GM10847 (cell line): ENCODE measurements around the gene MLLT11.
A peak's percentile ranks its signal among the peaks of the same experiment; 100 is the strongest.

Source experiments
- POLR2A ChIP-seq: IDR thresholded peaks from 2 replicates; pipeline ENCODE4 v1.6.1; 2011; ENCODE audit not compliant: insufficient read length; ENCODE audit errors: extremely low read depth

The MLLT11 gene

GRCh38 chr1:151049458-151049857, 10.7 kb upstream of the MLLT11 start:
- TF ChIP-seq POLR2A: no peak

DNA sequence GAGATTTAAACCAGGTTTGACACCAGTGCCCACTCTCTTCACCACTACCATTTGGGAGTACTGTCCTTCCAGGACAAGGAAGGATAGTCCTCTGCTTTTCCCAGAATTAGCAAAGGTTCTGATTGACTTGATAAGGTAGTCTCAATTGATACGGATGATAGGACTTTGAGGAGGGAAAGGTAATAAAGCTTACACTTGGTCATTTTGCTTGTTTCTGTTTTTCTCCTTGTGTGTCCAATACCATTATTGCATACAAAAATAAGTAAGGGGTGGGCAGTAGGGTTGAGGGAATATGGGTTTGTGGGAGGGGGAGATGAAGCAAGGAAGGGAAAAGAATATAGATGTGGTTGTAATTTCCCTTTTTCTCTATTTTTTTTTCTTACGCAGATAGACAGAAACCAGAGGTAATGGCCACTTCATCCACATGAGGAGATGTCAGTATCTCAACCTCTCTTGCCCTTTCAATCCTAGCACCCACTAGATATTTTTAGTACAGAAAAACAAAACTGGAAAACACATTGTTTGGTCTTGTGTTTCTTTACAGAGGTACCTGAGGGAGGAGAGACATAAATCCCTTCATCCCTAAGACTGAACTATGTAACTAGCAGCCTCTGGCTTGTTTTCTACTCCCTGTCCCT, 10.0 kb upstream of the MLLT11 start:
- no peak for TF ChIP-seq POLR2A

DNA sequence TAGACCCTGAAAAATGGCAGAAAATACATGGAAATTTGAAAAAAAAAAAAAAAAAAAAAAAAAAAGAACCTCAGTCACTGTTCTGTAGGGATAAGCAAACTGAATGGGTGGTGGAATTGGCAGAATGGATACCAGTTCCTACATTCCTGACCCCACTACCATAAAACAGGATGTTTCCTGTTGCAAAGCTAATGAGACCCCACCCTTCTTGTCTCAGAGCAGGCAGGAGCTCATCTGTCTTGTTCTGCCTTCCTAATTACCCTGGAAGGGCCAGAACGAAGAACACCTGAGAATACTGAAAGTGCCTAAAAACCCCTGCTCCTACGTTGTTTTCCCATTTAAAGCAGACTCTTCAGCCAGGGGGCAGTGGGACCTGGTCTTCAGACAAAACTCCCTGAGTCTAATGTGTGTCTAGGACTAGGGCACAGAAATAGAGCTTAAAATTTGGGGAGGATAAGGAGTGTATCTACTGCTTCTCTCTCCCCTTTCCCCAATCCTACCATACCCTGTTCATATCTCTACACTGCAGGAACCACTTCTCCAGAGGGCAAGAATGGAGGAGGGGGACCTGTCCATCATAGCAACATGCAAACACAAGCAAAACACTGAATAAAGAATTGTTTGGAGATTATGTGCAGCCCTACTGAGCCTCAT, 8.7 kb upstream of the MLLT11 start:
- no peak for TF ChIP-seq POLR2A

- TF ChIP-seq POLR2A: no peak
Observed at GRCh38 chr1:151054971-151055547, 5.1 kb upstream of the MLLT11 start.

DNA sequence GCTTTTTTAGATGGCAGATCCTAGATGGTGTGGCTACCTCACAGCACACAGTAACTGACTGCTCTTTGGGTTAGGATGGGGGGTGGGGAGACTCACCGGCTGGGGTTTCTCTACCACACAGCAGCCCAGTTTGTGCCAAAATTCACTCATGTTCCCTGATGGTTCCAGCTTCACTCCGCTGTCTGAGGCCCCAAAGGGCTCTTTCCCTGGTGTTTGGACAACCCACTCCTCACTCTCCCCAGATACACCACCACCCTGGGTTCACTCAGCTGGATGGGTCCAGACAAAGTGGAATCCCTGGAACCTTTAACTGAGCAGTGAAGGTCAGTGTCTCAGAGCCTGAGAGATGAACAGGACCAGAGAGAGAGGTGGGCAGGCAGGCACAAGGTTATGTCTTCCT, 4.6 kb upstream of the MLLT11 start:
- no peak for TF ChIP-seq POLR2A

GRCh38 chr1:151056149-151056548, 4.0 kb upstream of the MLLT11 start:
- TF ChIP-seq POLR2A: no peak

DNA sequence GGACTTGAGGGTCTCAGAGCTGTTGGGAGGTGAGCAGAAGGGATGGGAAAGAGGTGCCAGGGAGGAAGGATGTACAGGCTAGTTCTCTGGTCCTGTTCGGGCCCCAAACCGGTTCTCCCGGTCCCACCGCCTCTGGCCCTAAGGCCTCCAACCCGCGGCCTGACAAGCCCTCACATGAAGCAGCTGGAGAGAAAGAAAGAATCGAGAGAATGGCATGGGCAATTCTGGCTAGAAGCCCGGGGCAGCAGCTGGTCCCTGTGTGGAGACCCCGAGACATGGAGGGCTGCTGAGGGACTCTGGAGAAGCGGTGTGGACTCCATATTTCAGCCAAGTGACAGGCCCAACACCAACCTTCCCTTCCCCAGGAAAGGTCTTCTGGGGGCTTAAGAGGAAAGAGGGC, 1.5 kb upstream of the MLLT11 start:
- TF ChIP-seq POLR2A: no peak

- TF ChIP-seq POLR2A: peak; percentile 91
Observed at GRCh38 chr1:151059109-151060006, 839 bp upstream of the MLLT11 start, which contains the start of gene CDC42SE1. Gene CDC42SE1 (minus strand): TSS chr1:151059622. CDS start chr1:151055730, 3,892 bp downstream.

- no peak for TF ChIP-seq POLR2A
Observed at GRCh38 chr1:151060657-151061421, 642 bp downstream of the MLLT11 start.

GRCh38 chr1:151061704-151062103, 1.5 kb downstream of the MLLT11 start:
- no peak for TF ChIP-seq POLR2A

DNA sequence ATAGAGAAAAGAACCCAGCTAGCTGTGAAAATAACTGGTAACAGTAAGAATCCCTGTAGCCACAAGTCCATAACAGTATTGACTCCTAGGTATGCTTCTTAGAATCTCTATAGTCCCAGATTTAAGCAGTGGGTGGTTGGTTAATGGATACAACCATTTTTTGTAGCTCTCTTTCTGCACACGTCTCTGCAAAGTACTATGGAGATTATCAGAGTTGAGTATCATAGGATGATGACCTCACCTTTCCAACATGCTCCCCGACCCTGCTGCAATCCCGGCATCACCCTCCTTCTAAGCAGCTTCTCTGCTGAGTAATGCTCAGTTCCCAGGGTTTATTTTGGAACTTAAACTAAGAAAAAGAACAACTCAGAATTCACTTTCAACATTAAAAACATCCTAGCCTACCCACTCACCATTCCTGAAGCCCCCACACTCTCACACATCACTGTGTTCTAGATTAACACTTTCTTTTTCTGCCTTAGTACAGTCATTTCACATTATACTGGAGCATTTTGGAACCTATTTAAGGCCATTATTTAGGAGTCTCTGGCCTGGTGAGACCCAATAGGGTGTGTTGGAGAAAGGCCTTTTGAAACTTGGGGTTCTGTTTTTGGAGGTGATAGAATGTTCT, 2.7 kb downstream of the MLLT11 start:
- no peak for TF ChIP-seq POLR2A

DNA sequence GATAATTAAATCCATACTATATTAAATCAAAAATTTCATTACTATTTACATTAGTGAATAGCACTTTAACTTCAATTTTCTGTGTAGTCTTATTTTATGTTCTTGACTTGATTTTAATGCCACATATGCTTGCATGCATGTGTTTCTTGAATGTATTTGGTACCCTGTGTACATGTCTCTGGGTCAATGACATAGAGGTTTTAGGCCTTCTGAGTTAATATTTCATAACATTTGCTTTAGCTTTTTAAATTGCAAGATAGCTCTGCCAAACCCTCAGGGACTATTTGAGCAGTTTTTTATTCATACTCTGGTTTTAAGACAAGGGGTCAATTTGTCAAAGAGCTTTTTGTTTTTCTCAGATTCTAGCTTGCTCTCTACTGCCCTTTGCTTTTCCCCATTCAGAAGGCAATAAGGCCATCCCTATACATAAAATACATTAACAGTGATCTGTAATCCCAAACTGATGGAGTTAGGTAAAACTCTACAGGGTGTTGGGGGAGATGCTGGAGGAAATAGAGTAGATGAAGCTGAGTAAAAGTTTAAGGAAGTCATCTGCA, 5.0 kb downstream of the MLLT11 start:
- no peak for TF ChIP-seq POLR2A

GRCh38 chr1:151067185-151067584, 7.0 kb downstream of the MLLT11 start:
- TF ChIP-seq POLR2A: no peak

DNA sequence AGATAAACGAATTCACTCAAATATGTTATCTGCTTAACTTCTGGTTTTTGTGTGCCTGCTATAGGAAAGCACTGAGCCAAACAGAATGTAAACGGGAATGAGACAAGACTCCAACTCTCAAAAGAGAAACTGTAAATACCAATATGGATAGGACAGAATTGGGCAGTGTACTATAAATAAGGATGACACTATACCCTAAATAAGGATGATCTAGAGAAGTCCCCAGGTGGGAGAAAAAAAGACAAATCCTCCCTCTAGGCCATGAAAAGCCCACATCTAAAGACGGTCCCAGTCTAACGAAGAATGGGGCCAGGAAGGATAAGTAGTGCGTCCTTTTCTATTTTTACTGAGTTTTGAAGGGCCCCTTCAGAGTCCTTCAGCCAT, 8.9 kb downstream of the MLLT11 start:
- TF ChIP-seq POLR2A: no peak

GRCh38 chr1:151070474-151071276, 10.5 kb downstream of the MLLT11 start, which contains the start of gene GABPB2:
Gene GABPB2 (plus strand): TSS chr1:151070761. CDS start chr1:151088190, 17,429 bp downstream.
- TF ChIP-seq POLR2A: peak; percentile 80
